ENCODE measurements around the gene NFATC1.

NFATC1 gene

GRCh38 chr18:79507546-79508480 is 112.1 kb downstream of the NFATC1 start:
- TF ChIP-seq, protein P1, sequence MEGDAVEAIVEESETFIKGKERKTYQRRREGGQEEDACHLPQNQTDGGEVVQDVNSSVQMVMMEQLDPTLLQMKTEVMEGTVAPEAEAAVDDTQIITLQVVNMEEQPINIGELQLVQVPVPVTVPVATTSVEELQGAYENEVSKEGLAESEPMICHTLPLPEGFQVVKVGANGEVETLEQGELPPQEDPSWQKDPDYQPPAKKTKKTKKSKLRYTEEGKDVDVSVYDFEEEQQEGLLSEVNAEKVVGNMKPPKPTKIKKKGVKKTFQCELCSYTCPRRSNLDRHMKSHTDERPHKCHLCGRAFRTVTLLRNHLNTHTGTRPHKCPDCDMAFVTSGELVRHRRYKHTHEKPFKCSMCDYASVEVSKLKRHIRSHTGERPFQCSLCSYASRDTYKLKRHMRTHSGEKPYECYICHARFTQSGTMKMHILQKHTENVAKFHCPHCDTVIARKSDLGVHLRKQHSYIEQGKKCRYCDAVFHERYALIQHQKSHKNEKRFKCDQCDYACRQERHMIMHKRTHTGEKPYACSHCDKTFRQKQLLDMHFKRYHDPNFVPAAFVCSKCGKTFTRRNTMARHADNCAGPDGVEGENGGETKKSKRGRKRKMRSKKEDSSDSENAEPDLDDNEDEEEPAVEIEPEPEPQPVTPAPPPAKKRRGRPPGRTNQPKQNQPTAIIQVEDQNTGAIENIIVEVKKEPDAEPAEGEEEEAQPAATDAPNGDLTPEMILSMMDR (IDR thresholded peaks at IDR 0.05; ENCODE audit: borderline replicate concordance, extremely low read depth, low read length, poor library complexity, severe bottlenecking), result no peak
- Histone ChIP-seq H3K9me3 (ENCODE audit: insufficient read depth, low read length, severe bottlenecking) (no peaks in the 10 kb centered on the region), H4K20me1 (ENCODE audit: insufficient read depth, low read length) (no peaks in the 10 kb centered on the region), H3K27ac (ENCODE audit: low read length) (no peak overlapping the region), H3K4me2 (ENCODE audit: insufficient read depth, low read length) (no peak overlapping the region), H3K9ac (ENCODE audit: low read depth, low read length) (no peak overlapping the region), H3K4me1 (ENCODE audit: insufficient read depth, low read length) (peaks cover 6% of the 10 kb centered on the region), H3K36me3 (ENCODE audit: insufficient read depth, low read length) (peaks cover 7% of the 10 kb centered on the region), H3K79me2 (ENCODE audit: insufficient read depth, low read length) (no peaks in the 10 kb centered on the region), H3K27me3 (ENCODE audit: insufficient read depth, low read length, poor library complexity) (no peaks in the 10 kb centered on the region), H3K4me3 (ENCODE audit: low read depth in 1 of 2, low read length in 2 of 2) (no peak overlapping the region), H2AFZ (ENCODE audit: low read depth, low read length) (no peak overlapping the region)
- DNase-seq (no peak), ATAC-seq (ENCODE audit: insufficient read depth, low read depth) (no peak)

GRCh38 chr18:79508565-79509535 is 113.1 kb downstream of the NFATC1 start:
- Histone ChIP-seq H3K36me3 (ENCODE audit: insufficient read depth, low read length) (peaks cover 7% of the 10 kb centered on the region), H3K9ac (ENCODE audit: low read depth, low read length) (no peak overlapping the region), H4K20me1 (ENCODE audit: insufficient read depth, low read length) (no peaks in the 10 kb centered on the region; the same call in 1 of the 2 replicates), H3K79me2 (ENCODE audit: insufficient read depth, low read length) (no peaks in the 10 kb centered on the region), H3K9me3 (ENCODE audit: insufficient read depth, low read length, severe bottlenecking) (no peaks in the 10 kb centered on the region), H3K4me3 (ENCODE audit: low read depth in 1 of 2, low read length in 2 of 2) (no peak overlapping the region), H3K4me2 (ENCODE audit: insufficient read depth, low read length) (no peak overlapping the region), H2AFZ (ENCODE audit: low read depth, low read length) (no peak overlapping the region), H3K27me3 (ENCODE audit: insufficient read depth, low read length, poor library complexity) (no peaks in the 10 kb centered on the region), H3K27ac (ENCODE audit: low read length) (no peak overlapping the region), H3K4me1 (ENCODE audit: insufficient read depth, low read length) (peaks cover 6% of the 10 kb centered on the region)
- ATAC-seq (ENCODE audit: insufficient read depth, low read depth) (no peak), DNase-seq (no peak)
- TF ChIP-seq EZH2 (IDR thresholded peaks at IDR 0.05; ENCODE audit: borderline replicate concordance, low read depth, low read length, severe bottlenecking), result no peak
- TF ChIP-seq, protein P1 (IDR thresholded peaks at IDR 0.05; ENCODE audit: borderline replicate concordance, extremely low read depth, low read length, poor library complexity, severe bottlenecking), result no peak

- Histone ChIP-seq H2AFZ (ENCODE audit: low read depth, low read length) (no peak overlapping the region), H3K36me3 (ENCODE audit: insufficient read depth, low read length) (peaks cover 7% of the 10 kb centered on the region), H3K4me2 (ENCODE audit: insufficient read depth, low read length) (no peak overlapping the region), H3K9me3 (ENCODE audit: insufficient read depth, low read length, severe bottlenecking) (no peaks in the 10 kb centered on the region), H3K9ac (ENCODE audit: low read depth, low read length) (no peak overlapping the region), H3K27ac (ENCODE audit: low read length) (no peak overlapping the region), H3K79me2 (ENCODE audit: insufficient read depth, low read length) (no peaks in the 10 kb centered on the region), H4K20me1 (ENCODE audit: insufficient read depth, low read length) (no peaks in the 10 kb centered on the region; the same call in 1 of the 2 replicates), H3K27me3 (ENCODE audit: insufficient read depth, low read length, poor library complexity) (no peaks in the 10 kb centered on the region), H3K4me1 (ENCODE audit: insufficient read depth, low read length) (peaks cover 6% of the 10 kb centered on the region), H3K4me3 (ENCODE audit: low read depth in 1 of 2, low read length in 2 of 2) (no peak overlapping the region)
- no peak for ATAC-seq (ENCODE audit: insufficient read depth, low read depth)
- DNase-seq, result no peak
- no peak for TF ChIP-seq EZH2 (IDR thresholded peaks at IDR 0.05; ENCODE audit: borderline replicate concordance, low read depth, low read length, severe bottlenecking)
- TF ChIP-seq, protein P1 (IDR thresholded peaks at IDR 0.05; ENCODE audit: borderline replicate concordance, extremely low read depth, low read length, poor library complexity, severe bottlenecking), result no peak
Observed at GRCh38 chr18:79509536-79509930, 113.8 kb downstream of the NFATC1 start.

All from DND-41 (cell line).